A549 (cell line): ENCODE measurements around the gene HAUS6. TPM values are rescaled to one million over a fixed set of nuclear protein-coding genes. Genes with fewer than 3 reads are reported as not detected.
A peak's percentile ranks its signal among the peaks of the same experiment; 100 is the strongest.

Source experiments
- ATAC-seq, 2 experiments: fragments of 200-7000 bp in 1 of 2; fragments of >200 bp in 1 of 2; cut with Nextera tagmentation in 1 of 2; cut with Tn5 transposase in 1 of 2; 3 replicates each; pipeline versions ENCODE4 v1.8.0 to v1.9.1; 2018 to 2020; ENCODE audit warnings: mild to moderate bottlenecking in 1 of 2, moderate library complexity in 1 of 2
- CTCF ChIA-PET: fragments of 300-600 bp; sonication (Branson Sonifier 250); formaldehyde crosslinking; extraction: SDS; loops from one replicate; lab custom pipeline; 2021; ENCODE audit warnings: antibody characterized with exemption, inconsistent platforms; lab: Yijun Ruan, JAX
- POLR2A ChIA-PET: fragments of 350-600 bp; formaldehyde crosslinking; extraction: SDS; loops from one replicate; lab custom pipeline; 2021; ENCODE audit warnings: antibody characterized with exemption, inconsistent platforms; lab: Yijun Ruan, JAX
- DNase-seq, 2 experiments: peaks; one replicate each; pipeline versions ENCODE4 v3.0.0 to v3.0.0-alpha.2; 2011 to 2016; ENCODE audit warnings: low read depth in 1 of 2, low spot score in 1 of 2
- FAIRE-seq: peaks from 2 replicates; lab custom pipeline; 2011; peaks lifted over from hg19 to GRCh38; lab: Jason Lieb, UNC
- H3K27ac ChIP-seq, 2 experiments: fragments of >200 bp; sonication (Bioruptor Twin); formaldehyde crosslinking; 3 replicates each; pipeline ENCODE4 v1.5.1; 2016 to 2017
- H3K4me1 ChIP-seq: fragments of >200 bp; sonication (Bioruptor Twin); formaldehyde crosslinking; 3 replicates; pipeline ENCODE4 v1.6.1; 2016
- H3K4me2 ChIP-seq: fragments of >200 bp; sonication (Bioruptor Twin); formaldehyde crosslinking; 3 replicates; pipeline ENCODE4 v1.6.1; 2016
- H3K4me3 ChIP-seq: fragments of >200 bp; sonication (Bioruptor Twin); formaldehyde crosslinking; 3 replicates; pipeline ENCODE4 v1.5.1; 2016
- H3K9me3 ChIP-seq: fragments of >200 bp; sonication (Bioruptor Twin); formaldehyde crosslinking; 3 replicates; pipeline ENCODE4 v1.6.1; 2016
- BCL3 ChIP-seq: fragments of >200 bp; sonication (Bioruptor Twin); formaldehyde crosslinking; IDR thresholded peaks from 3 replicates; pipeline ENCODE4 v1.6.1; 2016
- CEBPB ChIP-seq, 2 experiments: fragments of >200 bp in 1 of 2; sonication (Bioruptor Twin) in 1 of 2; formaldehyde crosslinking in 1 of 2; IDR thresholded peaks; 2 replicates each; pipeline ENCODE4 v1.6.1; 2012 to 2016
- CHD2 ChIP-seq: fragments of 150-350 bp; IDR thresholded peaks from 2 replicates; pipeline ENCODE4 v1.6.1; 2014; ENCODE audit warnings: low read length; ENCODE audit not compliant: partially characterized antibody
- CHD4 ChIP-seq: fragments of 200-600 bp; sonication (generic); IDR thresholded peaks from 2 replicates; pipeline ENCODE4 v1.6.1; 2016; ENCODE audit warnings: antibody characterized with exemption, mild to moderate bottlenecking, borderline replicate concordance
- E2F6 ChIP-seq: IDR thresholded peaks from 2 replicates; pipeline ENCODE4 v1.6.1; 2012; ENCODE audit warnings: low read depth, borderline replicate concordance
- EHF ChIP-seq: fragments of 250-450 bp; sonication (Bioruptor Pico); IDR thresholded peaks from 2 replicates; pipeline ENCODE4 v1.5.0; 2020; ENCODE audit warnings: mild to moderate bottlenecking
- FOSB ChIP-seq: fragments of 250-450 bp; sonication (Bioruptor Pico); IDR thresholded peaks from 2 replicates; pipeline ENCODE4 v1.5.0; 2020; ENCODE audit warnings: mild to moderate bottlenecking, moderate library complexity
- HEYL ChIP-seq: fragments of 250-450 bp; sonication (Bioruptor Pico); IDR thresholded peaks from 2 replicates; pipeline ENCODE4 v1.8.0; 2021; ENCODE audit warnings: mild to moderate bottlenecking, moderate library complexity
- HMGXB4 ChIP-seq: fragments of 250-450 bp; sonication (Bioruptor Pico); IDR thresholded peaks from 2 replicates; pipeline ENCODE4 v1.5.0; 2021; ENCODE audit warnings: mild to moderate bottlenecking, moderate library complexity, borderline replicate concordance
- HOXB5 ChIP-seq: fragments of 250-450 bp; sonication (Bioruptor Pico); IDR thresholded peaks from 2 replicates; pipeline ENCODE4 v1.5.0; 2020; ENCODE audit warnings: mild to moderate bottlenecking, moderate library complexity
- KDM5A ChIP-seq: fragments of 200-600 bp; sonication (generic); IDR thresholded peaks from 2 replicates; pipeline ENCODE4 v1.6.1; 2016; ENCODE audit warnings: antibody characterized with exemption, mild to moderate bottlenecking
- MAFK ChIP-seq: fragments of 450-650 bp; IDR thresholded peaks from 2 replicates; pipeline ENCODE4 v1.6.1; 2014; ENCODE audit not compliant: partially characterized antibody
- MAZ ChIP-seq: fragments of 150-350 bp; IDR thresholded peaks from 2 replicates; pipeline ENCODE4 v1.6.1; 2014; ENCODE audit warnings: antibody characterized with exemption, low read depth, low read length, borderline replicate concordance
- PBX3 ChIP-seq: IDR thresholded peaks from 2 replicates; pipeline ENCODE4 v1.6.1; 2012
- PHF8 ChIP-seq: fragments of 200-600 bp; sonication (generic); IDR thresholded peaks from 2 replicates; pipeline ENCODE4 v1.6.1; 2016; ENCODE audit warnings: low read depth, mild to moderate bottlenecking, antibody characterized with exemption, moderate library complexity, borderline replicate concordance
- POLR2AphosphoS2 ChIP-seq: conservative IDR thresholded peaks from 2 replicates; pipeline ENCODE4 v1.6.1; 2012; ENCODE audit warnings: low read length, improper control_type of control experiment, inconsistent platforms
- RARB ChIP-seq: fragments of 250-450 bp; sonication (Bioruptor Pico); IDR thresholded peaks from 2 replicates; pipeline ENCODE4 v1.8.0; 2021; ENCODE audit warnings: mild to moderate bottlenecking, moderate library complexity
- RFX5 ChIP-seq: fragments of 450-650 bp; IDR thresholded peaks from 2 replicates; pipeline ENCODE4 v1.7.1; 2014; ENCODE audit warnings: antibody characterized with exemption, mild to moderate bottlenecking, moderate library complexity
- ZC3H11A ChIP-seq: fragments of 450-650 bp; IDR thresholded peaks from 2 replicates; pipeline ENCODE4 v1.6.1; 2014; ENCODE audit warnings: antibody characterized with exemption, mild to moderate bottlenecking
- ZNF302 ChIP-seq: fragments of 250-450 bp; sonication (Bioruptor Pico); IDR thresholded peaks from 2 replicates; pipeline ENCODE4 v1.9.0; 2021; ENCODE audit warnings: inconsistent platforms, mild to moderate bottlenecking, moderate library complexity
- WGBS: methylation state at CpG from one replicate; pipeline ENCODE4 v1.1.6; 2017; ENCODE audit errors: missing lambda C conversion rate; 5-methylcytosine and 5-hydroxymethylcytosine counted together
- polyA plus RNA-seq, 4 experiments: library from polyadenylated mRNA; depleted of rRNA in 3 of 4; stranded (reverse); fragments of >200 nt; fragmentation: RNase III in 1 of 4; extraction: RNeasy Plus Mini Kit Qiagen cat#74134 plus additional on column Dnase treatment in 1 of 4; gene quantifications; 2 replicates in 3 of 4; 3 replicates in 1 of 4; pipeline ENCODE4 v1.2.3, GENCODE V29; 2011 to 2017

Gene HAUS6
- polyA plus RNA-seq, 2 of the 4 experiments (the other 2 are of a cell fraction), result 22.4 to 34.6 TPM

- TF ChIP-seq PBX3, result no peak
- TF ChIP-seq, all 56 proteins: peak for 0
Observed at GRCh38 chr9:19057033-19057432, 45.7 kb downstream of the HAUS6 start (continued).

- ChIA-PET POLR2A (interaction anchor here (0.5 to 1.3 kb wide), 2 partner anchors 15 to 180 kb away, joined by 3 to 4 read pairs; partner anchors contain the start of gene DENND4C), CTCF (interaction anchor here (0.6 to 5.3 kb wide), 4 partner anchors 125 to 413 kb away, joined by 3 to 57 read pairs (median 12); no protein-coding TSS in a partner anchor)
- no peak for DNase-seq
- 61% methylated on average over 12 of the region's 12 CpGs for WGBS
- Histone ChIP-seq H3K27ac (peak overlapping the region; percentile 92 to 95; a peak in 4 of 6 replicates), H3K9me3 (no peaks in the 10 kb centered on the region), H3K4me2 (peak overlapping the region; percentile 93), H3K4me1 (peaks cover 21% of the 10 kb centered on the region), H3K4me3 (peak overlapping the region; percentile 82)
- FAIRE-seq, result no peak
- no peak for ATAC-seq
- TF ChIP-seq ZNF302 (no peak), MAFK (peak; percentile 75)
- TF ChIP-seq, all 56 proteins: peak for 1
Observed at GRCh38 chr9:19050637-19051591, 51.8 kb downstream of the HAUS6 start.

- ATAC-seq (peak; percentile 5 to 17; a peak in 5 of 6 replicates), DNase-seq (no peak)
- POLR2A ChIA-PET, result interaction anchor here (1.3 to 2.0 kb wide), 4 partner anchors 56 to 181 kb away, joined by 4 to 20 read pairs (median 7); partner anchors contain the start of gene DENND4C
- TF ChIP-seq EHF (CRISPR knock-in tag) (no peak), MAFK (peak; percentile 74)
- TF ChIP-seq, all 56 proteins: peak for 1
- Histone ChIP-seq H3K4me1 (peaks cover 21% of the 10 kb centered on the region), H3K4me2 (peak overlapping the region; percentile 93), H3K9me3 (no peaks in the 10 kb centered on the region), H3K27ac (peak overlapping the region; percentile 92 to 95), H3K4me3 (peak overlapping the region; percentile 82)
- CTCF ChIA-PET, result interaction anchor here (0.8 to 5.3 kb wide), 11 partner anchors 12 to 407 kb away, joined by 3 to 57 read pairs (median 4); partner anchors contain the start of gene SAXO1
- FAIRE-seq, result no peak
- WGBS, result 3% methylated on average over 33 of the region's 33 CpGs
Observed at GRCh38 chr9:19049917-19050636, 52.6 kb downstream of the HAUS6 start.

- CTCF ChIA-PET, result interaction anchor here (0.5 to 5.3 kb wide), 37 partner anchors 10 to 938 kb away, joined by 3 to 57 read pairs (median 4); partner anchors contain the start of gene SAXO1
- peak within 1 kb of the TSS; percentile 92 to 95 for H3K27ac ChIP-seq
- FAIRE-seq (no peak), ATAC-seq (peak; percentile 90 to 93), DNase-seq (peak; percentile 94 to 97)
- peak within 1 kb of the TSS; percentile 82 for H3K4me3 ChIP-seq
- peak within 1 kb of the TSS; percentile 93 for H3K4me2 ChIP-seq
- POLR2A ChIA-PET, result interaction anchor here (0.7 to 2.0 kb wide), 11 partner anchors 24 to 408 kb away, joined by 3 to 20 read pairs (median 4); partner anchors contain the start of genes DENND4C and RPS6
- under 1% methylated on average over 47 of the region's 82 CpGs for WGBS
- no peaks in the 10 kb centered on the region for H3K9me3 ChIP-seq
- peaks cover 21% of the 10 kb centered on the region for H3K4me1 ChIP-seq
- TF ChIP-seq POLR2AphosphoS2 (no peak), BCL3 (peak; percentile 75; the same call in 2 of the 3 replicates), KDM5A (no peak), HMGXB4 (no peak), HOXB5 (no peak), PHF8 (peak; percentile 81), E2F6 (peak; percentile 78), MAZ (no peak), CHD2 (peak; percentile 93), HEYL (CRISPR knock-in tag) (no peak), RARB (CRISPR knock-in tag) (no peak), ZC3H11A (no peak), FOSB (CRISPR knock-in tag) (no peak), RFX5 (peak; percentile 56; the same call in 1 of the 2 replicates), CHD4 (no peak), CEBPB (IDR thresholded peaks at IDR 0.05) (no peak)
Observed at GRCh38 chr9:19048966-19049916, 53.5 kb downstream of the HAUS6 start, which contains the start of gene RRAGA. TSS of gene RRAGA (plus strand) at chr9:19049427. CDS start at chr9:19049660, 233 bp downstream.
